BE2C (cell line): ENCODE results near the gene RBM10. TPM values are rescaled to one million over a fixed set of nuclear protein-coding genes. Genes with fewer than 3 reads are reported as not detected.
"Not testable (repeated sequence)": the region's sequence is repeated elsewhere in the genome, so short reads cannot be mapped to it uniquely, and the experiment has no call there.

ENCODE experiments used
- DNase-seq: peaks from one replicate; pipeline ENCODE4 v3.0.0-alpha.2; 2020
- H3K27me3 ChIP-seq: fragments of 250-450 bp; sonication (Bioruptor Pico); 2 replicates; pipeline ENCODE4 v1.5.1; 2020; ENCODE audit warnings: mild to moderate bottlenecking
- H3K36me3 ChIP-seq: fragments of 250-450 bp; sonication (Bioruptor Pico); 2 replicates; pipeline ENCODE4 v1.5.1; 2020; ENCODE audit warnings: mild to moderate bottlenecking
- H3K4me1 ChIP-seq: fragments of 250-450 bp; sonication (Bioruptor Pico); 2 replicates; pipeline ENCODE4 v1.5.1; 2020
- H3K4me3 ChIP-seq: 2 replicates; pipeline ENCODE4 v1.5.1; 2011; ENCODE audit warnings: low read depth, low read length
- H3K9me3 ChIP-seq: fragments of 250-450 bp; sonication (Bioruptor Pico); 2 replicates; pipeline ENCODE4 v1.5.1; 2020
- CTCF ChIP-seq: IDR thresholded peaks from 2 replicates; pipeline ENCODE4 v1.5.1; 2012; ENCODE audit warnings: mild to moderate bottlenecking, low read depth, low read length
- polyA plus RNA-seq: library from polyadenylated mRNA; unstranded; fragments of >200 nt; gene quantifications from one replicate; pipeline ENCODE4 v1.2.1, GENCODE V29; 2012; ENCODE audit warnings: low read depth, missing spikeins; ENCODE audit not compliant: insufficient read length, insufficient read depth

The RBM10 gene
- 66.3 TPM for polyA plus RNA-seq

GRCh38 chrX:47144626-47145394 lies at the start of gene RBM10, which contains the start of gene NDUFB11:
TSS of gene RBM10 (plus strand) at chrX:47145221. CDS start at chrX:47147482, 2,261 bp downstream.
TSS of gene NDUFB11 (minus strand) at chrX:47144702. CDS start at chrX:47144679, 23 bp downstream.
- Histone ChIP-seq H3K9me3 (no peaks in the 10 kb centered on the region), H3K4me1 (no peaks in the 10 kb centered on the region), H3K36me3 (peaks cover 10% of the 10 kb centered on the region), H3K27me3 (no peaks in the 10 kb centered on the region), H3K4me3 (peak within 1 kb of the TSS; percentile 84)
- DNase-seq: peak; percentile 93
- TF ChIP-seq CTCF: peak; percentile 61

GRCh38 chrX:47097018-47097417 lies 48.0 kb upstream of the RBM10 start:
- Histone ChIP-seq H3K4me3 (no peak overlapping the region), H3K4me1 (no peaks in the 10 kb centered on the region), H3K27me3 (no peaks in the 10 kb centered on the region), H3K9me3 (no peaks in the 10 kb centered on the region), H3K36me3 (no peaks in the 10 kb centered on the region)
- no peak for DNase-seq
- no peak for TF ChIP-seq CTCF

GRCh38 chrX:47098338-47099094 lies 46.5 kb upstream of the RBM10 start:
- no peak for TF ChIP-seq CTCF
- H3K27me3 ChIP-seq: no peaks in the 10 kb centered on the region
- no peaks in the 10 kb centered on the region for H3K4me1 ChIP-seq
- H3K9me3 ChIP-seq: no peaks in the 10 kb centered on the region
- H3K36me3 ChIP-seq: no peaks in the 10 kb centered on the region
- no peak for DNase-seq
- no peak overlapping the region for H3K4me3 ChIP-seq

GRCh38 chrX:47101206-47101605 lies 43.8 kb upstream of the RBM10 start:
- H3K36me3 ChIP-seq: no peaks in the 10 kb centered on the region
- DNase-seq: no peak
- H3K4me1 ChIP-seq: no peaks in the 10 kb centered on the region
- H3K27me3 ChIP-seq: no peaks in the 10 kb centered on the region
- TF ChIP-seq CTCF: no peak
- H3K4me3 ChIP-seq: no peak overlapping the region
- no peaks in the 10 kb centered on the region for H3K9me3 ChIP-seq

GRCh38 chrX:47110936-47111615 lies 33.9 kb upstream of the RBM10 start:
- not testable (repeated sequence) for H3K9me3 ChIP-seq, H3K36me3 ChIP-seq, H3K4me3 ChIP-seq, H3K4me1 ChIP-seq, H3K27me3 ChIP-seq, DNase-seq

GRCh38 chrX:47112316-47112954 lies 32.6 kb upstream of the RBM10 start:
- H3K4me3 ChIP-seq: no peak overlapping the region
- no peak for DNase-seq

GRCh38 chrX:47116551-47117110 lies 28.4 kb upstream of the RBM10 start:
- H3K27me3 ChIP-seq, H3K4me1 ChIP-seq, H3K36me3 ChIP-seq, DNase-seq, H3K9me3 ChIP-seq, H3K4me3 ChIP-seq: not testable (repeated sequence)

More at GRCh38 chrX:47112316-47112954, 32.6 kb upstream of the RBM10 start:
- Histone ChIP-seq H3K27me3 (no peaks in the 10 kb centered on the region), H3K4me1 (no peaks in the 10 kb centered on the region), H3K36me3 (no peaks in the 10 kb centered on the region), H3K9me3 (no peaks in the 10 kb centered on the region)
- TF ChIP-seq CTCF: no peak

- not testable (repeated sequence) for H3K36me3 ChIP-seq, H3K9me3 ChIP-seq, H3K4me3 ChIP-seq, DNase-seq, H3K27me3 ChIP-seq, H3K4me1 ChIP-seq
Measured at GRCh38 chrX:47124466-47124865, 20.6 kb upstream of the RBM10 start.
